CD4-positive, alpha-beta T cell (primary cell): ENCODE measurements around the gene DTNBP1. TPM values are rescaled to one million over a fixed set of nuclear protein-coding genes. Genes with fewer than 3 reads are reported as not detected.

ENCODE experiments used
- ATAC-seq: fragments of 200-7000 bp; cut with Tn5 transposase; one replicate; pipeline ENCODE4 v1.10.0; 2022; ENCODE audit warnings: mild to moderate bottlenecking; ENCODE audit not compliant: poor library complexity
- CTCF ChIA-PET: fragments of 350-600 bp; sonication (Branson Sonifier 250); formaldehyde crosslinking; loops from one replicate; lab custom pipeline; 2021; ENCODE audit warnings: antibody characterized with exemption, inconsistent platforms; lab: Charles Lee
- POLR2A ChIA-PET: fragments of 350-600 bp; sonication (Branson Sonifier 250); formaldehyde crosslinking; loops from one replicate; lab custom pipeline; 2021; ENCODE audit warnings: antibody characterized with exemption, inconsistent platforms; lab: Charles Lee
- DNase-seq, 14 experiments: peaks; one replicate each; pipeline ENCODE4 v3.0.0-alpha.2; 2013 to 2020; ENCODE audit warnings: mixed read lengths in 2 of 14
- H3K27ac ChIP-seq, 2 donors: one replicate each; pipeline versions ENCODE4 v1.5.1 to v1.7.0; 2013; ENCODE audit warnings: low read length in 2 of 2, low read depth in 1 of 2, mild to moderate bottlenecking in 1 of 2
- H3K27me3 ChIP-seq, 2 experiments: 1 replicate in 1 of 2; 2 replicates in 1 of 2; pipeline versions ENCODE4 v1.6.1 to v1.7.0; 2013; ENCODE audit warnings: low read length in 2 of 2, control low read depth in 1 of 2, mild to moderate bottlenecking in 1 of 2, moderate library complexity in 1 of 2; ENCODE audit not compliant: insufficient read depth in 2 of 2, control insufficient read depth in 1 of 2
- H3K36me3 ChIP-seq: one replicate; pipeline ENCODE4 v1.6.1; 2013; ENCODE audit warnings: low read length, control low read depth; ENCODE audit not compliant: insufficient read depth
- H3K4me1 ChIP-seq: one replicate; pipeline ENCODE4 v1.6.1; 2013; ENCODE audit warnings: low read length, control low read depth; ENCODE audit not compliant: insufficient read depth
- H3K4me3 ChIP-seq: one replicate; pipeline ENCODE4 v1.5.1; 2013; ENCODE audit warnings: mild to moderate bottlenecking, low read length, moderate library complexity
- H3K9me3 ChIP-seq, 2 experiments: 1 replicate in 1 of 2; 2 replicates in 1 of 2; pipeline versions ENCODE4 v1.6.1 to v1.7.0; 2013; ENCODE audit warnings: low read length in 2 of 2, mild to moderate bottlenecking in 2 of 2, control low read depth in 1 of 2, moderate library complexity in 1 of 2; ENCODE audit not compliant: control insufficient read depth in 1 of 2, insufficient read depth in 1 of 2
- H3K27ac Mint-ChIP-seq: one replicate; pipeline ENCODE4 v1.8.0; 2020; ENCODE audit warnings: mixed read lengths
- H3K27me3 Mint-ChIP-seq: one replicate; pipeline ENCODE4 v1.8.0; 2021; ENCODE audit warnings: mixed read lengths
- H3K36me3 Mint-ChIP-seq: one replicate; pipeline ENCODE4 v1.8.0; 2021; ENCODE audit warnings: low read depth, mixed read lengths
- H3K4me1 Mint-ChIP-seq: one replicate; pipeline ENCODE4 v1.8.0; 2021; ENCODE audit warnings: low read depth, mixed read lengths
- H3K4me3 Mint-ChIP-seq: one replicate; pipeline ENCODE4 v1.8.0; 2020; ENCODE audit warnings: mild to moderate bottlenecking, mixed read lengths
- H3K9me3 Mint-ChIP-seq: one replicate; pipeline ENCODE4 v1.8.0; 2020; ENCODE audit warnings: mixed read lengths
- intact Hi-C, 2 experiments: fragments of 100-400 bp; cut with DNase I in 1 of 2; cut with micrococcal nuclease in 1 of 2; formaldehyde crosslinking; loops; one replicate each; pipeline versions ENCODE4 v1.15.1 to v1.9.0; 2023 to 2025; cut with DNase I, micrococcal nuclease
- total RNA-seq, 174 experiments: library from RNA in 2 of 174; stranded (reverse) in 2 of 174; gene quantifications; one replicate each; pipeline ENCODE4 v1.2.3 and lab custom pipeline; 2021 to 2026
- TF ChIP-seq, protein P1 (sequence below): fragments of 200-600 bp; IDR thresholded peaks from one replicate; pipeline ENCODE4 v1.8.0; 2022; ENCODE audit warnings: antibody characterized with exemption, mild to moderate bottlenecking

DTNBP1 gene
- total RNA-seq, 2 experiments from 2014 or later: 14.5 to 14.7 TPM

DNA sequence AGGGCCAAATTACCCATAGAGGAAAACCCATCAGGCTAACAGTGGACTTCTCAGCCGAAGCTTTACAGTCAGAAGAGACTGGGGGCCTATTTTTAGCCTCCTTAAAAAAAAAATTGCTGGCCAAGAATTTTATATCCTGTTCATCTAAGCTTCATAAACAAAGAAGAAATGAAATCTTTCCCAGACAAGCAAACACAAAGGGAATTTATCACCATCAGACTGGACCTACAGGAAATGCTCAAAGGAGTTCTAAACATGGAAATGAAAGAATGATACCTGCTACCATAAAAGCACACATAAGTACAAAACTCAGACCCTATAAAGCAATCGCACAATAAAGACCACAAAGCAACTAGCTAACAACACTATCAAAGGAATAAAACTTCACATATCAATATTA, 19.3 kb downstream of the DTNBP1 start:
- no peak overlapping the region for H3K27ac Mint-ChIP-seq
- H3K4me3 Mint-ChIP-seq: no peak overlapping the region
- intact Hi-C loops: no loop called here

DNA sequence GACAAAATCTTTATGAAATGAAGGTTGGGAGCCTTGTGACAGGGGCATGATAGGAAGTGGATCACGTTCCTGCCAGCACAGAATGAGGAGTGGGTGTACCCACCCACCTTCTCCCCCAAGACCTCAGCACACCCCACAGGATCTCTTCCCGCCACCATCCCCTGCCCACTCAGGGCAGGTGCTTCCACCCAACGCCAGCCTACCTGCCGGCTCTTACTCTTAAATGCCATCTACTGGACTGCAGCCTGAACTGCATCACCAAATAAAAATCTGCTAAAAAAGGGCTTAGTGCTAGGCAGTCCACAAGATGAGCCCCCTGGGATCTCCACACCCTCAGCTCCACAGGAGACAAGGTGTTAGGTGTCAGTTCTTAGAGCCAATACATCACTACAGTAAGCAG, 20.6 kb downstream of the DTNBP1 start:
- Mint-ChIP-seq H3K27me3 (no peaks in the 10 kb centered on the region), H3K9me3 (peaks cover 23% of the 10 kb centered on the region), H3K27ac (no peak overlapping the region), H3K4me3 (no peak overlapping the region), H3K36me3 (peaks cover 96% of the 10 kb centered on the region), H3K4me1 (peaks cover 32% of the 10 kb centered on the region)
- H3K27me3 ChIP-seq: no peaks in the 10 kb centered on the region
- TF ChIP-seq, protein P1, sequence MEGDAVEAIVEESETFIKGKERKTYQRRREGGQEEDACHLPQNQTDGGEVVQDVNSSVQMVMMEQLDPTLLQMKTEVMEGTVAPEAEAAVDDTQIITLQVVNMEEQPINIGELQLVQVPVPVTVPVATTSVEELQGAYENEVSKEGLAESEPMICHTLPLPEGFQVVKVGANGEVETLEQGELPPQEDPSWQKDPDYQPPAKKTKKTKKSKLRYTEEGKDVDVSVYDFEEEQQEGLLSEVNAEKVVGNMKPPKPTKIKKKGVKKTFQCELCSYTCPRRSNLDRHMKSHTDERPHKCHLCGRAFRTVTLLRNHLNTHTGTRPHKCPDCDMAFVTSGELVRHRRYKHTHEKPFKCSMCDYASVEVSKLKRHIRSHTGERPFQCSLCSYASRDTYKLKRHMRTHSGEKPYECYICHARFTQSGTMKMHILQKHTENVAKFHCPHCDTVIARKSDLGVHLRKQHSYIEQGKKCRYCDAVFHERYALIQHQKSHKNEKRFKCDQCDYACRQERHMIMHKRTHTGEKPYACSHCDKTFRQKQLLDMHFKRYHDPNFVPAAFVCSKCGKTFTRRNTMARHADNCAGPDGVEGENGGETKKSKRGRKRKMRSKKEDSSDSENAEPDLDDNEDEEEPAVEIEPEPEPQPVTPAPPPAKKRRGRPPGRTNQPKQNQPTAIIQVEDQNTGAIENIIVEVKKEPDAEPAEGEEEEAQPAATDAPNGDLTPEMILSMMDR: no peak
- H3K27ac ChIP-seq: no peak overlapping the region
- ATAC-seq: no peak
- ChIA-PET CTCF (no interaction called here), POLR2A (no interaction called here)
- H3K9me3 ChIP-seq: peaks cover 6 to 20% of the 10 kb centered on the region in 2 experiments
- no peak for DNase-seq
- intact Hi-C loops: no loop called here
- H3K36me3 ChIP-seq: peaks cover 17% of the 10 kb centered on the region
- H3K4me1 ChIP-seq: no peaks in the 10 kb centered on the region
- H3K4me3 ChIP-seq: no peak overlapping the region

More for the DNA sequence above, 19.3 kb downstream of the DTNBP1 start:
- H3K27me3 ChIP-seq: no peaks in the 10 kb centered on the region
- DNase-seq (no peak), ATAC-seq (no peak)
- TF ChIP-seq, protein P1: no peak
- Mint-ChIP-seq H3K4me1 (peaks cover 42% of the 10 kb centered on the region), H3K36me3 (peaks cover 99% of the 10 kb centered on the region), H3K27me3 (no peaks in the 10 kb centered on the region), H3K9me3 (peaks cover 31% of the 10 kb centered on the region)
- CTCF ChIA-PET: interaction anchor here (0.6 kb wide), 1 partner anchor 671 kb away, joined by 4 read pairs; no protein-coding TSS in a partner anchor
- POLR2A ChIA-PET: no interaction called here
- H3K4me3 ChIP-seq: no peak overlapping the region
- H3K4me1 ChIP-seq: no peaks in the 10 kb centered on the region
- H3K9me3 ChIP-seq: peaks cover 6 to 20% of the 10 kb centered on the region in 2 experiments
- H3K36me3 ChIP-seq: peaks cover 12% of the 10 kb centered on the region
- H3K27ac ChIP-seq: no peak overlapping the region

DNA sequence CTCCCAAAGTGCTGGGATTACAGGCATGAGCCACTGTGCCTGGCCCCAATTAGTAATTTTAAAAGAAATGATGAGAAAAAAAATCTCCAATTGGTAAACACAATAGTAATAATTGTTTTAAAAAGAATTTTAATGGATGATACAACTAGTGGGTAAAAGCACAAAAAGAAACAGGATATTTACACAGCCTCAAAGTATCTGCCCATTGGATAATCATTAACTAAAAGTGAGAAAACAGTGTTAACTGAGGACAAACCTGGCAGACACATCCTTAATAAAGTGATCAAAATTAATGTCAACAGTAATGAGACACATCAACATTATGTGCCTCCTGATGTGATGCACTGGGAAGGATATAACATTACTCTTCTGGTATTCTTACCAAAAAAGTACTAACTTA, 24.5 kb downstream of the DTNBP1 start:
- CTCF ChIA-PET: no interaction called here
- peaks cover 22% of the 10 kb centered on the region for H3K36me3 ChIP-seq
- Mint-ChIP-seq H3K4me3 (no peak overlapping the region), H3K9me3 (peaks cover 1% of the 10 kb centered on the region), H3K4me1 (peaks cover 11% of the 10 kb centered on the region), H3K27me3 (no peaks in the 10 kb centered on the region), H3K27ac (no peak overlapping the region), H3K36me3 (peaks cover 91% of the 10 kb centered on the region)
- no peak overlapping the region for H3K4me3 ChIP-seq
- no peaks in the 10 kb centered on the region for H3K27me3 ChIP-seq
- DNase-seq: no peak
- POLR2A ChIA-PET: no interaction called here
- TF ChIP-seq, protein P1: no peak
- peaks cover 6% of the 10 kb centered on the region in 2 experiments for H3K9me3 ChIP-seq
- no peak overlapping the region for H3K27ac ChIP-seq
- no peaks in the 10 kb centered on the region for H3K4me1 ChIP-seq
- ATAC-seq: no peak
- intact Hi-C loops: no loop called here
